GM12878 (cell line): Measurements from ENCODE around the gene IFNK. TPM values are rescaled to one million over a fixed set of nuclear protein-coding genes. Genes with fewer than 3 reads are reported as not detected.

ENCODE experiments used
- ATAC-seq: fragments of 200-7000 bp; cut with Tn5 transposase; 3 replicates; pipeline ENCODE4 v1.9.1; 2020; ENCODE audit warnings: mild to moderate bottlenecking, moderate library complexity
- Bru-seq: library from RNA; stranded (reverse); fragments of 400-500 nt; gene quantifications from one replicate; lab custom pipeline; 2021; lab: Mats Ljungman, UMichigan
- BruChase-seq, 2 experiments: library from RNA; stranded (reverse); fragments of 400-500 nt; gene quantifications; one replicate each; lab custom pipeline; 2021; lab: Mats Ljungman, UMichigan
- BruUV-seq: library from RNA; stranded (reverse); fragments of 400-500 nt; replicated peaks from 2 replicates; lab custom pipeline; 2021; lab: Mats Ljungman, UMichigan
- CTCF ChIA-PET: fragments of 300-600 bp; sonication (Branson Sonifier 250); formaldehyde crosslinking; extraction: SDS; loops from one replicate; lab custom pipeline; 2021; ENCODE audit warnings: inconsistent platforms; lab: Yijun Ruan, JAX
- POLR2A ChIA-PET: fragments of 350-600 bp; formaldehyde crosslinking; extraction: SDS; loops from one replicate; lab custom pipeline; 2021; ENCODE audit warnings: inconsistent platforms; lab: Charles Lee
- RAD21 ChIA-PET: fragments of 300-600 bp; sonication (Branson Sonifier 250); formaldehyde crosslinking; loops from one replicate; lab custom pipeline; 2023; ENCODE audit warnings: antibody characterized with exemption; ENCODE audit not compliant: unreplicated experiment; lab: Charles Lee
- SMC1A ChIA-PET: fragments of 300-600 bp; sonication (Branson Sonifier 250); formaldehyde crosslinking; loops from one replicate; lab custom pipeline; 2023; ENCODE audit not compliant: unreplicated experiment, uncharacterized antibody; lab: Charles Lee
- DNase-seq: peaks from one replicate; pipeline ENCODE4 v3.0.0-alpha.2; 2011; ENCODE audit warnings: low read depth, low spot score
- FAIRE-seq: peaks from 3 replicates; lab custom pipeline; 2011; peaks lifted over from hg19 to GRCh38; lab: Jason Lieb, UNC
- H2AFZ ChIP-seq: 2 replicates; pipeline ENCODE4 v1.6.0; 2011; ENCODE audit warnings: low read depth, low read length, control low read depth; ENCODE audit not compliant: control insufficient read depth
- H3K27ac ChIP-seq: 2 replicates; pipeline ENCODE4 v1.5.1; 2011; ENCODE audit warnings: control low read depth; ENCODE audit not compliant: control insufficient read depth, insufficient read depth
- H3K27me3 ChIP-seq, 2 experiments: replicated peaks in 1 of 2; 2 replicates each; pipeline versions ENCODE4 v1.6.0 to v1.6.1; 2011; ENCODE audit warnings: low read length in 1 of 2; ENCODE audit not compliant: control insufficient read depth in 2 of 2, insufficient read depth in 2 of 2
- H3K36me3 ChIP-seq, 2 experiments: 2 replicates each; pipeline ENCODE4 v1.5.1; 2011; ENCODE audit warnings: low read length in 1 of 2; ENCODE audit not compliant: control insufficient read depth in 2 of 2, insufficient read depth in 2 of 2
- H3K4me1 ChIP-seq: 2 replicates; pipeline ENCODE4 v1.6.1; 2011; ENCODE audit warnings: mild to moderate bottlenecking, low read length, moderate library complexity, mixed read lengths; ENCODE audit not compliant: control insufficient read depth, insufficient read depth
- H3K4me2 ChIP-seq: 2 replicates; pipeline ENCODE4 v1.6.0; 2011; ENCODE audit warnings: control low read depth; ENCODE audit not compliant: control insufficient read depth, insufficient read depth
- H3K4me3 ChIP-seq: fragments of 200-600 bp; sonication (generic); 2 replicates; pipeline ENCODE4 v1.5.1; 2016
- H3K79me2 ChIP-seq: 2 replicates; pipeline ENCODE4 v1.6.0; 2011; ENCODE audit warnings: low read length; ENCODE audit not compliant: control insufficient read depth, insufficient read depth
- H3K9ac ChIP-seq: 2 replicates; pipeline ENCODE4 v1.8.0; 2011; ENCODE audit warnings: low read length, control low read depth, mixed read lengths; ENCODE audit not compliant: control insufficient read depth, insufficient read depth
- H3K9me3 ChIP-seq: replicated peaks from 3 replicates; pipeline ENCODE4 v1.5.1; 2011; ENCODE audit warnings: mild to moderate bottlenecking, low read length; ENCODE audit not compliant: control insufficient read depth, insufficient read depth
- H4K20me1 ChIP-seq: 2 replicates; pipeline ENCODE4 v1.6.0; 2011; ENCODE audit not compliant: control insufficient read depth, insufficient read depth
- FOXM1 ChIP-seq: IDR thresholded peaks from 2 replicates; pipeline ENCODE4 v1.6.1; 2012; ENCODE audit warnings: low read depth, mild to moderate bottlenecking, inconsistent platforms, low read length, moderate library complexity
- MEF2A ChIP-seq: IDR thresholded peaks from 2 replicates; pipeline ENCODE4 v1.6.1; 2011; ENCODE audit warnings: low read depth, mild to moderate bottlenecking, low read length, moderate library complexity; ENCODE audit not compliant: insufficient read depth
- TCF7 ChIP-seq: IDR thresholded peaks from 2 replicates; pipeline ENCODE4 v1.6.1; 2014; ENCODE audit warnings: antibody characterized with exemption, borderline replicate concordance
- ZNF384 ChIP-seq: IDR thresholded peaks from 2 replicates; pipeline ENCODE4 v1.6.1; 2012; ENCODE audit warnings: low read depth, mild to moderate bottlenecking, low read length, improper control_type of control experiment, borderline replicate concordance
- WGBS: methylation state at CpG from one replicate; pipeline ENCODE4 v1.1.6; 2016; ENCODE audit warnings: low lambda C conversion rate; ENCODE audit not compliant: insufficient replicate concordance, insufficient coverage; ENCODE audit errors: missing lambda C conversion rate; 5-methylcytosine and 5-hydroxymethylcytosine counted together
- in situ Hi-C: fragments of 300-500 bp; cut with MboI; formaldehyde crosslinking; loops from 9 replicates; pipeline ENCODE4 v1.14.3; 2018; ENCODE audit warnings: mixed read lengths
- intact Hi-C: fragments of 100-400 bp; cut with micrococcal nuclease; formaldehyde crosslinking; loops from one replicate; pipeline ENCODE4 v1.14.2; 2022; ENCODE audit not compliant: unreplicated experiment
- long read RNA-seq, 2 experiments: library from polyadenylated mRNA; unstranded; transcript quantifications; one replicate each; pipeline ENCODE4 v2.0.0, GENCODE V29; 2019 to 2020
- polyA minus RNA-seq, 3 experiments: library from RNA; depleted of rRNA, polyadenylated mRNA; stranded (reverse); fragments of >200 nt; gene quantifications; 2 replicates each; pipeline ENCODE4 v1.2.3, GENCODE V29; 2011
- polyA plus RNA-seq, 11 experiments: library from polyadenylated mRNA; depleted of rRNA in 4 of 11; unstranded in 6 of 11; stranded (reverse) in 5 of 11; fragments of >200 nt; fragmentation: Nextera tagmentation in 4 of 11; fragmentation: Illumina TruSeq in 1 of 11; extraction: Ambion mirVana in 4 of 11; extraction: Trizol in 1 of 11; gene quantifications; 1 replicate in 1 of 11; 2 replicates in 10 of 11; pipeline versions ENCODE4 v1.2.1 to v1.2.3, GENCODE V29; 2011 to 2016; ENCODE audit warnings: inconsistent platforms in 2 of 11, missing spikeins in 2 of 11, low read depth in 1 of 11
- total RNA-seq, 4 experiments: library from RNA; depleted of rRNA in 3 of 4; stranded (reverse); fragments of >200 nt in 3 of 4; fragmentation: Illumina TruSeq in 1 of 4; extraction: Trizol in 1 of 4; gene quantifications; 2 replicates each; pipeline versions ENCODE4 v1.2.1 to v1.2.3, GENCODE V29; 2013 to 2021

Gene IFNK, protein sequence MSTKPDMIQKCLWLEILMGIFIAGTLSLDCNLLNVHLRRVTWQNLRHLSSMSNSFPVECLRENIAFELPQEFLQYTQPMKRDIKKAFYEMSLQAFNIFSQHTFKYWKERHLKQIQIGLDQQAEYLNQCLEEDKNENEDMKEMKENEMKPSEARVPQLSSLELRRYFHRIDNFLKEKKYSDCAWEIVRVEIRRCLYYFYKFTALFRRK
- not detected in 2 replicates for total RNA-seq (2013; cell fraction: nucleolus; rRNA removed)
- total RNA-seq (2014; rRNA removed), result not detected in 2 replicates
- not detected in 2 replicates for total RNA-seq (2014; rRNA removed; fragmentation: Illumina TruSeq; extraction: Trizol)
- not detected in 2 replicates for total RNA-seq (2021)
- polyA plus RNA-seq (2011; ENCODE audit: low read depth), result not detected
- polyA plus RNA-seq (2011; rRNA removed), result not detected in 2 replicates
- not detected in 2 replicates for polyA plus RNA-seq (2011; cell fraction: cytosol; rRNA removed)
- polyA plus RNA-seq (2011; cell fraction: nucleus; rRNA removed), result not detected in 2 replicates
- polyA plus RNA-seq (2012), result not detected in 2 replicates
- not detected in 2 replicates for polyA plus RNA-seq (2014; fragmentation: Illumina TruSeq; extraction: Trizol)
- not detected for polyA plus RNA-seq (2014; fragmentation: Nextera tagmentation; extraction: Ambion mirVana)
- polyA plus RNA-seq (2014; rRNA removed), result 0.06 TPM in 1 of 2 replicates, not detected in the other
- polyA plus RNA-seq (2016; fragmentation: Nextera tagmentation; extraction: Ambion mirVana), result not detected
- not detected in 2 replicates for polyA minus RNA-seq (2011; rRNA and poly(A)+ RNA removed)
- polyA minus RNA-seq (2011; cell fraction: cytosol; rRNA and poly(A)+ RNA removed), result not detected in 2 replicates
- polyA minus RNA-seq (2011; cell fraction: nucleus; rRNA and poly(A)+ RNA removed), result not detected in 2 replicates
- not detected for Bru-seq, nascent RNA
- BruChase-seq, experiment 1, labeled RNA remaining after a 6-hour chase, result not detected
- not detected for BruChase-seq, experiment 2, labeled RNA remaining after a 2-hour chase
- long read RNA-seq, experiment 1, result 0 reads
- long read RNA-seq, experiment 2, result 0 reads

DNA sequence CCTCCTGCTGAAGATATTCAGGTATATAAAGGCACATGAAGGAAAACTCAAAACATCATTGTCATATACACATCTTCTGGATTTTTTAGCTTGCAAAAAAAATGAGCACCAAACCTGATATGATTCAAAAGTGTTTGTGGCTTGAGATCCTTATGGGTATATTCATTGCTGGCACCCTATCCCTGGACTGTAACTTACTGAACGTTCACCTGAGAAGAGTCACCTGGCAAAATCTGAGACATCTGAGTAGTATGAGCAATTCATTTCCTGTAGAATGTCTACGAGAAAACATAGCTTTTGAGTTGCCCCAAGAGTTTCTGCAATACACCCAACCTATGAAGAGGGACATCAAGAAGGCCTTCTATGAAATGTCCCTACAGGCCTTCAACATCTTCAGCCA, at the start of gene IFNK:
TSS of gene IFNK (plus strand) at position 55 of the 400 bp plus-strand sequence. CDS start at position 102, 47 bp downstream.
- Histone ChIP-seq H3K4me2 (no peak within 1 kb of the TSS; the same call in 1 of the 2 replicates), H3K36me3 (no peaks in the 10 kb centered on the region), H3K4me1 (no peaks in the 10 kb centered on the region; the same call in none of the 2 replicates), H3K27me3 (no peaks in the 10 kb centered on the region), H2AFZ (no peak within 1 kb of the TSS), H3K79me2 (no peaks in the 10 kb centered on the region), H3K27ac (no peak within 1 kb of the TSS), H4K20me1 (no peaks in the 10 kb centered on the region), H3K4me3 (no peak within 1 kb of the TSS), H3K9me3 (no peaks in the 10 kb centered on the region), H3K9ac (no peak within 1 kb of the TSS)
- FAIRE-seq (no peak), DNase-seq (no peak), ATAC-seq (no peak)
- TF ChIP-seq ZNF384 (no peak), TCF7 (no peak), FOXM1 (no peak), MEF2A (no peak)
- in situ Hi-C loops, result no loop called here
- SMC1A ChIA-PET, result interaction anchor here (0.9 to 6.3 kb wide), 10 partner anchors 9 to 196 kb away, joined by 3 to 30 read pairs (median 4); no protein-coding TSS in a partner anchor
- BruUV-seq, result no TSS peak
- POLR2A ChIA-PET, result interaction anchor here (0.6 to 1.0 kb wide), 3 partner anchors 9 to 35 kb away, joined by 3 to 5 read pairs (median 3); no protein-coding TSS in a partner anchor
- CTCF ChIA-PET, result interaction anchor here (0.6 to 5.3 kb wide), 4 partner anchors 11 to 191 kb away, joined by 3 to 29 read pairs (median 3); no protein-coding TSS in a partner anchor
- WGBS, result 19% methylated on average over 2 of the region's 2 CpGs
- intact Hi-C loops, result no loop called here
- RAD21 ChIA-PET, result interaction anchor here (1.1 to 2.0 kb wide), 4 partner anchors 166 to 192 kb away, joined by 3 to 14 read pairs (median 6); no protein-coding TSS in a partner anchor
